ENCODE data around the gene FTCD. TPM values are rescaled to one million over a fixed set of nuclear protein-coding genes. Genes with fewer than 3 reads are reported as not detected.
"Not testable (repeated sequence)": the region's sequence is repeated elsewhere in the genome, so short reads cannot be mapped to it uniquely, and the experiment has no call there.

Gene FTCD
- total RNA-seq, 2 donors from 2014 or later: 0.27 TPM; not detected in 1

- H3K27ac ChIP-seq: no peak overlapping the region
- H3K4me1 ChIP-seq (ENCODE audit: control insufficient read depth in 1 of 2, low read depth in 2 of 2): peaks cover 0 to 6% of the 10 kb centered on the region in 2 donors
- no peaks in the 10 kb centered on the region for H3K27me3 ChIP-seq (replicated peaks; ENCODE audit: insufficient read depth)
- H3K9me3 ChIP-seq: no peaks in the 10 kb centered on the region
- no peaks in the 10 kb centered on the region for H3K36me3 ChIP-seq
- ATAC-seq (ENCODE audit: insufficient number of reproducible peaks, low FRiP score, low read depth) (no peak), DNase-seq (ENCODE audit: low spot score) (no peak)
- TF ChIP-seq CTCF (IDR thresholded peaks at IDR 0.05): no peak
- H3K4me3 ChIP-seq: no peak overlapping the region
Measured at GRCh38 chr21:46142582-46143473, 12.6 kb downstream of the FTCD start.

- H3K4me1 ChIP-seq (ENCODE audit: control insufficient read depth in 1 of 2, low read depth in 2 of 2): peaks cover 0 to 6% of the 10 kb centered on the region in 2 donors
- no peak for ATAC-seq (ENCODE audit: insufficient number of reproducible peaks, low FRiP score, low read depth)
- no peak for TF ChIP-seq CTCF (IDR thresholded peaks at IDR 0.05)
- DNase-seq (ENCODE audit: low spot score): no peak
- no peaks in the 10 kb centered on the region for H3K36me3 ChIP-seq
- no peak overlapping the region for H3K27ac ChIP-seq
- no peaks in the 10 kb centered on the region for H3K9me3 ChIP-seq
- no peak overlapping the region for H3K4me3 ChIP-seq
- no peaks in the 10 kb centered on the region for H3K27me3 ChIP-seq (replicated peaks; ENCODE audit: insufficient read depth)
Measured at GRCh38 chr21:46141767-46142581, 13.4 kb downstream of the FTCD start.

GRCh38 chr21:46140352-46141003 is 14.9 kb downstream of the FTCD start:
- not testable (repeated sequence) for H3K4me3 ChIP-seq; H3K9me3 ChIP-seq; H3K4me1 ChIP-seq (ENCODE audit: control insufficient read depth in 1 of 2, low read depth in 2 of 2); ATAC-seq (ENCODE audit: insufficient number of reproducible peaks, low FRiP score, low read depth); H3K36me3 ChIP-seq; DNase-seq (ENCODE audit: low spot score); H3K27me3 ChIP-seq (replicated peaks; ENCODE audit: insufficient read depth); H3K27ac ChIP-seq

GRCh38 chr21:46139686-46140085 is 15.7 kb downstream of the FTCD start:
- no peak for TF ChIP-seq CTCF (IDR thresholded peaks at IDR 0.05)
- no peak overlapping the region for H3K27ac ChIP-seq
- no peaks in the 10 kb centered on the region for H3K36me3 ChIP-seq
- H3K9me3 ChIP-seq: no peaks in the 10 kb centered on the region
- H3K4me1 ChIP-seq (ENCODE audit: control insufficient read depth in 1 of 2, low read depth in 2 of 2): peaks cover 0 to 6% of the 10 kb centered on the region in 2 donors
- no peak for ATAC-seq (ENCODE audit: insufficient number of reproducible peaks, low FRiP score, low read depth)
- H3K4me3 ChIP-seq: no peak overlapping the region
- DNase-seq (ENCODE audit: low spot score): no peak
- no peaks in the 10 kb centered on the region for H3K27me3 ChIP-seq (replicated peaks; ENCODE audit: insufficient read depth)

- Histone ChIP-seq H3K27me3 (replicated peaks; ENCODE audit: insufficient read depth) (no peaks in the 10 kb centered on the region), H3K4me1 (ENCODE audit: control insufficient read depth in 1 of 2, low read depth in 2 of 2) (no peaks in the 10 kb centered on the region), H3K36me3 (no peaks in the 10 kb centered on the region), H3K27ac (no peak overlapping the region), H3K9me3 (no peaks in the 10 kb centered on the region), H3K4me3 (no peak overlapping the region)
- TF ChIP-seq CTCF (IDR thresholded peaks at IDR 0.05): no peak
- DNase-seq (ENCODE audit: low spot score) (no peak), ATAC-seq (ENCODE audit: insufficient number of reproducible peaks, low FRiP score, low read depth) (no peak)
Measured at GRCh38 chr21:46138383-46138970, 16.9 kb downstream of the FTCD start.

Measured in thoracic aorta (tissue), 2 donors.